ENCODE measurements around the gene DENND11.

DENND11 gene

GRCh38 chr7:141702047-141702567, at the start of gene DENND11:
TSS of gene DENND11 (minus strand) at chr7:141702166. CDS start at chr7:141702153, 13 bp downstream.
- DNase-seq (ENCODE audit: low read depth, low spot score), result no peak

GRCh38 chr7:141748396-141748795, 46.4 kb upstream of the DENND11 start:
- no peak for DNase-seq (ENCODE audit: low read depth, low spot score)

GRCh38 chr7:141744131-141744530, 42.2 kb upstream of the DENND11 start:
- no peak for DNase-seq (ENCODE audit: low read depth, low spot score)

DNA sequence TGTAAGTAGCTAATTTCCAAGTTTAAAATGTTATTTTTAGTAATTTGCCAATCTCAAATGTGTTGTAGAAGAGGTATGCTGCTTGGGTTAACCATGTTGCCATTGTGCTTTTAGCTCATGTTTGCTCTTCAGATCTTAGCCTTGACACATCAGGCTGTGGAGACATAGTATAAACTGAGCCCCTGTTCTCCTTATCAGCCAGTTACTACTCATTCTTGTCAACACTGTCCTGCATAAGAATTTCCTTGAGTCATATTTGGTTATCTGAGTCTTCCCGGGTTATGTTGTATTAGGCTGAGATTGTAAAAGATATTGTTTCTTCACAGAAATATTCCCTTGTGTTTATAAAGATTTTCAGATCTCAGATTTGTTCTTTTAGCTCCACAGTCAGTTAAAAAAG, 40.3 kb upstream of the DENND11 start:
- DNase-seq (ENCODE audit: low read depth, low spot score), result no peak

DNA sequence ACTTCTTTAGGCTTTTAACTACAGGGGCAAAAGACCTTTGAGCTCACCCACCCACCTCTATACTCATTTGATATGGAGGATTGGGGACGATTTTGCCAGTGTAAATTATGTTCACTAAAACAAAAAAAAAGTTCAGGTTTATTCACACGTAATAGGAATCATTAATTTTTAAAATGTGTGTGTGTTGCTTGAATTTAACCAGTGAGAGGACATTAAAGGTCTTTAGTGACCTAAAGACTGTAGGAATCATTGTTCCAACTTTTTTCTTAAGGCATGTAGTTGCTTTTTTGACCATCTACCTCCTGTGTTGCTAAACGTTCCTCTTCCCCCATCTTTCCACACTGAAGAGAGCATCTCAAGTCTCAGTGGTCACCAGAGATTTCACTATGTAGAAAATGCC, 37.3 kb upstream of the DENND11 start:
- no peak for DNase-seq (ENCODE audit: low read depth, low spot score)

DNA sequence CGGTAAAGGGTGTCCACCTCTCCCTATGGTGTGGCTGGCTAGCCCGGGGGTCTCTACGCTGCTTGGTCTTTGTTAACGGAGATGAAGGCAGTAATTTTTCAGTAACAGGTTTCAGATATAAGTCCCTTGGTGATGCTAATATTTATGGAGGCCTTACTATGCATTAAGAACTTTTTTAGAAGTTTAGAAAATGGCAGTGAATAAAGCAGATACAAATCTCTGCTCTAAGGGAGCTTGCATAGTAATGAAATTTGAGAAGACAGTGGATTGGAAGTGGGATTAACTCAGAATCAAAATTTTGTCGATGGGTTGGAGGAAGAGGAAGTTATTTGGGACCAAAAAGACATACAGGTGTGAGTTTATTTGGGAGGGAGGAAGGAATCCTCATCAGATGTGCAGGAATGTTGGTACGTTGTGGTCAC, 36.6 kb upstream of the DENND11 start:
- DNase-seq (ENCODE audit: low read depth, low spot score), result no peak

DNA sequence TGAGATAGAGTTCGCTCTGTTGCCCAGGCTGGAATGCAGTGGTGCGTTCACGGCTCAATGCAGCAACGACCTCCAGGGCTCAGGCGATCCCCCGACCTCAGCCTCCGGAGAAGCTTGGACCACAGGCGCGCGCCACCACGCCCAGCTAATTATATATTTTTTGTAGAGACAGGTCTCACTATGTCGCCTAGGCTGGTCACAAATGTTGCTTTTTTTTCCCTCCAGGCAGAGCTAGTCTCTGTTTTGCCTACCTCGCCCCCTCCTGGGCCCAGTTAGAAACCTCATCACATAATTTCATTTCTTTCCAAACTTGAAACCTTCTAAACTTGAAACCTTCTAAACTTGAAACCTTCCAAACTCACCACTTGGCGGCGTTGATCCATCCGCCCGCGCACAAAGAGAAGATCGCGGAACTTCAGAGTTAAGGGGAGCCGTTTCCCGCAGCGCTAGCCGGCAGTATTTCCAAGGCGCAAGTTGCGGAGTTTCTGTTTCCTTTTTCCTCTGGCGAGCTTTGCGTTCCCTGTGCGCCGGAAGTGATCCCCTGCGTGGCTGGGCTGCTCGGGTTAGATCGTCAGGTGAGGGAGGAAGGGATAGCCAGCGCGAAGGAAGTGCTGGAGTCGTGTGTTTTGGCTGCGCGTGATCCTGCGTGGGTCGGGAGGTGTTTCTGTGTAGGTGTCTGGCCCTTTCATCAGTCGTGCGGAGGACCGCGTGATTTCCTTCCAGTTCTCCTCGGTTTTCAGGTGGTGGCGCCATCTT, 36.0 kb upstream of the DENND11 start, which contains the start of gene SSBP1:
SSBP1 (plus strand) TSS at position 523 of the 756 bp plus-strand sequence. CDS start 809 bp downstream, outside the sequence.
- peak; percentile 81 for DNase-seq (ENCODE audit: low read depth, low spot score)

GRCh38 chr7:141737118-141737835, 35.3 kb upstream of the DENND11 start:
- DNase-seq (ENCODE audit: low read depth, low spot score), result no peak

GRCh38 chr7:141731476-141732149, 29.6 kb upstream of the DENND11 start:
- DNase-seq (ENCODE audit: low read depth, low spot score), result no peak

DNA sequence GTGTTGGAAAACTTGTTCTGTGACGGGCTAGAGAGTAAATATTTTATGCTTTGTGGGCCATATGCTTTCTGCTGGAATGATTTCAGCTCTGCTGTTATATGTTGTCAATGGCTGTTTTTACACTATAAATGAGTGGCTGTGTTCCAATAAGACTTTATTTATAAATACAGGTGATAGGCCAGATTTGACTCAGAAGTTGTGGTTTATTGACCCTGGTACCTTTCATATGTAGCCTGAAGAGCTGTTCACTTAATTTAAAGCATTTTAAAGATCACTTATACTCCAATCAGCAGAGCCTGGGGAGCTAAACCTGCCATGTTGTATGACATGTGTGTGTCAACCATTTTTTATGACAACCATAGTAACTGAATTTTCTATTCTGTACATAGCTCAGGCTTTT, 27.1 kb upstream of the DENND11 start:
- no peak for DNase-seq (ENCODE audit: low read depth, low spot score)

- DNase-seq (ENCODE audit: low read depth, low spot score), result no peak
Observed at GRCh38 chr7:141722529-141722928, 20.6 kb upstream of the DENND11 start.

- DNase-seq (ENCODE audit: low read depth, low spot score), result no peak
Observed at GRCh38 chr7:141717450-141717849, 15.5 kb upstream of the DENND11 start.

- DNase-seq (ENCODE audit: low read depth, low spot score), result no peak
Observed at GRCh38 chr7:141715794-141716689, 14.1 kb upstream of the DENND11 start.

DNA sequence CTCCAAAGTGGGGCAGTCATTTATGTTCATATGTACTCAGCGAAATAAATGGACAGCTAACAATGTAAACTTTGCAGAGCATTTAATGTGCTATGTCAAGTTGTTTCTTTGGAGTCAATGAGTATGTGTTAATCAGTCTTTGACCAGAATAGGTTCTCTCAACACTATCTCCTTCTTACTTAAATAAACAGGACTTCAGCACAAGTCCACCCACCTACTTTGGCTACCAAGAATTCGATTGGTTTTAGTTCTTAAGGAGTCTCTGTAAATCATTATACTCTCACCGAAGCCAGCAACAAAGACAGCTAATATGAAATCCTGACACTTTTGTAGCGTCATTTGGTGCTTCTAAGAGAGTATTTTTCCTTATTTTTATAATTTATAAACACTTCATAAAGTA, 13.1 kb upstream of the DENND11 start:
- no peak for DNase-seq (ENCODE audit: low read depth, low spot score)

- DNase-seq (ENCODE audit: low read depth, low spot score), result no peak
Observed at GRCh38 chr7:141714571-141714970, 12.6 kb upstream of the DENND11 start.

DNA sequence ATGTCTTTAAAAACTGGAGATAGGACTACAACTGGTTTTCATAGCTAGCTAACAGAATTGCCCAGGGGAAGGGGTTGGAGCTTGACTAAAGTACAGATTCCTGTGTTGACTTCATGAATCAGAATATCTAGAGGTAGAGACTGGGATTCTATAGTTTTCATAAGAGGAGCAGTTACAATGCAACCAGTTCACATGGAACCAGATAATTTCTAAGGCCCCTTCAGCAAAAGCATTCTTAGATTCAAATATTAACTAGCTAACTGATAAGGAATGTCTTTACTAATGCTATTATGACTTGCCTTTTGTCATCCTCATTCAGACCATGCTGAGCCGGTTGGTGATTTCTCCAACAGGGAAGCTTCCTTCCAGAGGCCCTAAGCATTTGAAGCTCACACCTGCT, 11.9 kb upstream of the DENND11 start:
- no peak for DNase-seq (ENCODE audit: low read depth, low spot score)

- DNase-seq (ENCODE audit: low read depth, low spot score), result no peak
Observed at GRCh38 chr7:141712603-141713255, 10.8 kb upstream of the DENND11 start.

GRCh38 chr7:141710301-141710700, 8.3 kb upstream of the DENND11 start:
- no peak for DNase-seq (ENCODE audit: low read depth, low spot score)

- no peak for DNase-seq (ENCODE audit: low read depth, low spot score)
Observed at GRCh38 chr7:141709749-141710148, 7.8 kb upstream of the DENND11 start.

DNA sequence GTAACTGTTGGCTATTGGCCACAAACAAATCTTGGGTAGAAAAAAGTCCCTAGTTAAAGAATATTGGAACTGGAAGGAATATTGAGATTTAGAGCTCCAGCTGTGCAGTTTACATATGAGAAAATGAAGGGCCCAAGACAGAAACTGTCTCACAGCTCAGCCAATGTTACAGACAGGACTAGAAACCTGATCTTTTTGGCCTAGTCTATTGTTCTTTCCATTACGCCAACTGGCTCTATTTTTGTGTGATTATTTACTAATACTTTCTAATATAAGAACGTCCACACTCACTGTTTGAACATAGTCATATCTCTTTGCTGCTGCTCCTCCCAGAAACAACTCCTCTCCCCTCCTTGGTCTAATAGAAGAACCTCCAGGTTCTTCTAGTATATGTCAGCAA, 7.4 kb upstream of the DENND11 start:
- no peak for DNase-seq (ENCODE audit: low read depth, low spot score)

DNA sequence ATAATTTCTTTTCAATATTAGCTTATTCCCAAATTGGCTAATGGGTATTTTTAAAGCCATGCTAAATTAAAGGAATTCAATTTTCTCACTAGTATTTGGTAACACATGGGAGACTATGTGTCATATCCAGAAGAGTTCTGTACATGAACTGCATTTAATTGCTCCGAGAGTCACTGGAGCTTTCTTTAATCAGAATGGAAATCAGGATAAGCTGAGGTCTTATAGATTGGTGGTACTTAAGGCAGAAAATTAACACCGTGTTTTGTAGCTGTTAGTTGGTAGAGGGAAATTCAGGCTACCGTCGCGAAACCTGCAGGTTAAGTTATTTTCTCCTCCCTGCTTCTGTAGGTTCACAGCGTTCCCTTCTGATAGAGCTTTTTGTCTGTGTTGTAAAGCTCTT, 6.4 kb upstream of the DENND11 start, which contains the start of gene WEE2:
WEE2 (plus strand) TSS at position 3 of the 400 bp plus-strand sequence. CDS start 406 bp downstream, outside the sequence.
- DNase-seq (ENCODE audit: low read depth, low spot score), result no peak

All from activated naive CD8-positive, alpha-beta T cell treated with anti-CD3 and anti-CD28 coated beads, Interleukin-2, amount 50 U/mL, for 16 hours (primary cell).